NCI-H146 (cell line): ENCODE results near the gene THOC5.
"Not testable (repeated sequence)": the region's sequence is repeated elsewhere in the genome, so short reads cannot be mapped to it uniquely, and the experiment has no call there.

ENCODE experiments used
- DNase-seq: peaks from one replicate; lab custom pipeline; 2025; lab: John Stamatoyannopoulos, UW

Gene THOC5

GRCh38 chr22:29563652-29564460, 10.3 kb upstream of the THOC5 start:
- no peak for DNase-seq

- DNase-seq, result no peak
Observed at GRCh38 chr22:29559853-29560252, 6.3 kb upstream of the THOC5 start.

- DNase-seq, result no peak
Observed at GRCh38 chr22:29559030-29559429, 5.5 kb upstream of the THOC5 start.

- DNase-seq, result no peak
Observed at GRCh38 chr22:29555065-29555644, 1.6 kb upstream of the THOC5 start.

- DNase-seq, result not testable (repeated sequence)
Observed at GRCh38 chr22:29552357-29552756, 1.2 kb downstream of the THOC5 start.

- no peak for DNase-seq
Observed at GRCh38 chr22:29550005-29550404, 3.6 kb downstream of the THOC5 start.

GRCh38 chr22:29545045-29545444, 8.5 kb downstream of the THOC5 start:
- DNase-seq, result not testable (repeated sequence)

- no peak for DNase-seq
Observed at GRCh38 chr22:29541845-29542244, 11.7 kb downstream of the THOC5 start.

GRCh38 chr22:29539105-29539504, 14.5 kb downstream of the THOC5 start:
- DNase-seq, result no peak

GRCh38 chr22:29536411-29536810, 17.1 kb downstream of the THOC5 start:
- no peak for DNase-seq

- DNase-seq, result no peak
Observed at GRCh38 chr22:29531419-29531818, 22.1 kb downstream of the THOC5 start.

- no peak for DNase-seq
Observed at GRCh38 chr22:29530716-29531115, 22.8 kb downstream of the THOC5 start.

GRCh38 chr22:29528144-29528543, 25.4 kb downstream of the THOC5 start:
- no peak for DNase-seq

- peak; percentile 0 for DNase-seq
Observed at GRCh38 chr22:29524442-29525191, 28.9 kb downstream of the THOC5 start.

- no peak for DNase-seq
Observed at GRCh38 chr22:29523761-29524160, 29.8 kb downstream of the THOC5 start.

GRCh38 chr22:29521526-29521925, 32.0 kb downstream of the THOC5 start:
- DNase-seq, result no peak

GRCh38 chr22:29520851-29521250, 32.7 kb downstream of the THOC5 start:
- no peak for DNase-seq

- DNase-seq, result no peak
Observed at GRCh38 chr22:29519996-29520395, 33.6 kb downstream of the THOC5 start.

- no peak for DNase-seq
Observed at GRCh38 chr22:29518427-29518826, 35.1 kb downstream of the THOC5 start.

GRCh38 chr22:29517215-29517908, 36.2 kb downstream of the THOC5 start:
- no peak for DNase-seq

- DNase-seq, result no peak
Observed at GRCh38 chr22:29512031-29512430, 41.5 kb downstream of the THOC5 start.

- no peak for DNase-seq
Observed at GRCh38 chr22:29511126-29511862, 42.3 kb downstream of the THOC5 start.
